HG02678 (cell line): ENCODE data around the gene PLXNA3.

Experiments
- ATAC-seq: cut with Tn5 transposase; IDR thresholded peaks from one replicate; pipeline ENCODE4 v1.9.1; 2021; ENCODE audit warnings: mild to moderate bottlenecking, moderate library complexity; ENCODE audit not compliant: unreplicated experiment

PLXNA3 gene

DNA sequence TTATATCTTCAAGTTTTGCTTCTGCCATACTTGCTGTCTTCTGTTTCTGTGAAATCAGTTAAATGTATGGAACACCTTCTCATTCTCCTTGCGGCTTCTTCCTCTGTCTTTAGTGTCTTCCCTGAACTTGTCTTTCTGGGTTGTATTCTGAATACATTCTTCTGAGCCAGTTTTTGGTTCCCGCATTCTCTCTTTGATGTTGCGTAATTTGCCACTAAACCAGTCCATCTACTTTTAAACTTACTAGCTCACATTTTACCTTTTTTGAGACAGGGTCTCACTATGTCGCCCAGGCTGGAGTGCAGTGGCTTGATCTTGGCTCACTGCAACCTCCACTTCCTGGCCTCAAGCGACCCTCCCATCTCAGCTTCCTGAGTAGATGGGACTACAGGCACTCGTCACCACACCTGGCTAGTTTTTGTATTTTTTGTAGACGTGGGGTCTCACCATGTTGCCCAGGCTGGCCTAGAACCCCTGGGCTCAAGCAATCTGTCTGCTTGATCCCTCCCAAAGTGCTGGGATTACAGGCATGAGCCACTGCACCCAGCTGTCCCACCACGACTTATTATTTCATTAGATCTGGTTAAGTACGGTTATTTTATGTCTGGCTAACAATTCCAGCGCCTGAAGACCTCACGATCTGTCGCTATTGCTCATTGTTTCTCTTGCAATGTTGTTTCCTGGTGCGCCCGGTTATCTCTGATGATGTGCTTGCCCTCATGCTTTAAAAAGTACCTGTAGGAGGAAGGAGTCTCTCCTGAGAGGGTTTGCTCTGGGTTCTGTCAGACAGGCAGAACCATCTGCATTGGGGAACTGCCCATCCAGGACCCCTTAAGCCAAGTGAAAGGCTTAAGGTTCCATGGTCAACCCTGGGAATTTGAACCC, 67.8 kb downstream of the PLXNA3 start:
- no peak for ATAC-seq

DNA sequence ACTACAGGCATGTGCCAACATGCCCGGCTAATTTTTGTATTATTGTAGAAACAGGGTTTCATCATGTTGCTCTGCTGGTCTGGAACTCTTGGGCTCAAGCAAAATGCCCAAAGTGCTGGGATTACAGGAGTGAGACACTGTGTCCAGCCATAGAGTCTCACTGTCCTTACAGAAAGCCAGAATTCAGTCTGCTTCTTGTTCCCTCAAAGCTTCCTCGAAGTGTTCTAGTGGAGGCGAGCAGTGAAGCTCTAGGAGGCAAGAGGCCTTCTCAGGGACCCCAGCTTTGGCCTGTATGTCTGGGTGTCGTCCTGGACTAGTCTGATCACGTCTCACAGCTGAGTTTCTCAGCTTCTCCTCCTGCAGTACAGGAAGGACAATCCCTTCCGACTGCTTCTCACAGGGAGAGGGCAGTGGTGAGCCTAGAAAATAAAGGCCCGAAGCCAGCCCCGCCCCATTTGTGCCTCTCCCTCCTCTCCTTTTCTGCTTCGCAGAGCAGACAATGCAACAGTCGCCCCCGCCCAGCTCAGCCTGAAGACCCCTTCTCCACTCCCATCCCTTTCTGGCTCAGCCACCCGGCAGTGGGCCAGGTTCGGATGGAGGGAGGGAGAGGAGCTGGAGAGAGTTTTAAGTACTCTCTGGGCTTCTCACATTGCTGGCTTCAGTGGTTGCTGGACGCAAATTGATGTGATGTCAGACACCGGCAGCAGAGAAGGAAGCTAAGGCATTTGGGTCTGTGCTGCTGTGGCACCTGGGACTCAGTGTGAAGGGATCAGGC, 69.0 kb downstream of the PLXNA3 start:
- peak; percentile 76 for ATAC-seq
